Right lobe of liver (tissue), 4 donors: ENCODE results near the gene PCDHA6.

ENCODE experiments used
- POLR2A ChIP-seq: fragments of 450-650 bp; IDR thresholded peaks from one replicate; pipeline ENCODE4 v1.6.1; 2017; ENCODE audit warnings: antibody characterized with exemption, mild to moderate bottlenecking
- TF ChIP-seq, protein P1 (sequence below), 4 donors: fragments of 200-600 bp in 3 of 4; fragments of 450-650 bp in 1 of 4; IDR thresholded peaks; one replicate each; pipeline versions ENCODE4 v1.5.1 to v1.8.0; 2016 to 2022; ENCODE audit warnings: antibody characterized with exemption in 4 of 4, mild to moderate bottlenecking in 2 of 4
- donor health status: DM: no; HTN: no; CAD: no.
- donor health status: DM: no; HTN: no; CAD: no.
- donor health status: DM: no; HTN: yes; CAD: no.

DNA sequence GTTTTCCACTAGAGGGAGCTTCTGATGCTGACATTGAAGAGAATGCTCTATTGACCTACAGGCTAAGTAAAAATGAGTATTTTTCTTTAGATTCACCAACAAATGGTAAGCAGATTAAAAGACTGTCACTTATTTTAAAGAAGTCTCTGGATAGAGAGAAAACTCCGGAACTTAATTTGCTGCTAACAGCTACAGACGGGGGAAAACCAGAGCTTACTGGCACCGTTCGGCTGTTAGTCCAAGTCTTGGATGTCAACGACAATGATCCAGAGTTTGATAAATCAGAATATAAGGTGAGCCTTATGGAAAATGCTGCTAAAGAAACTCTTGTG lies 41.8 kb downstream of the PCDHA6 start:
- TF ChIP-seq, protein P1, sequence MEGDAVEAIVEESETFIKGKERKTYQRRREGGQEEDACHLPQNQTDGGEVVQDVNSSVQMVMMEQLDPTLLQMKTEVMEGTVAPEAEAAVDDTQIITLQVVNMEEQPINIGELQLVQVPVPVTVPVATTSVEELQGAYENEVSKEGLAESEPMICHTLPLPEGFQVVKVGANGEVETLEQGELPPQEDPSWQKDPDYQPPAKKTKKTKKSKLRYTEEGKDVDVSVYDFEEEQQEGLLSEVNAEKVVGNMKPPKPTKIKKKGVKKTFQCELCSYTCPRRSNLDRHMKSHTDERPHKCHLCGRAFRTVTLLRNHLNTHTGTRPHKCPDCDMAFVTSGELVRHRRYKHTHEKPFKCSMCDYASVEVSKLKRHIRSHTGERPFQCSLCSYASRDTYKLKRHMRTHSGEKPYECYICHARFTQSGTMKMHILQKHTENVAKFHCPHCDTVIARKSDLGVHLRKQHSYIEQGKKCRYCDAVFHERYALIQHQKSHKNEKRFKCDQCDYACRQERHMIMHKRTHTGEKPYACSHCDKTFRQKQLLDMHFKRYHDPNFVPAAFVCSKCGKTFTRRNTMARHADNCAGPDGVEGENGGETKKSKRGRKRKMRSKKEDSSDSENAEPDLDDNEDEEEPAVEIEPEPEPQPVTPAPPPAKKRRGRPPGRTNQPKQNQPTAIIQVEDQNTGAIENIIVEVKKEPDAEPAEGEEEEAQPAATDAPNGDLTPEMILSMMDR (IDR thresholded peaks at IDR 0.05) = no peak
- TF ChIP-seq POLR2A = no peak
